ACC112 (cell line): ENCODE measurements around the gene UCN.
"Not testable (repeated sequence)": the region's sequence is repeated elsewhere in the genome, so short reads cannot be mapped to it uniquely, and the experiment has no call there.

Experiments
- H2AFZ ChIP-seq: fragments of 200-600 bp; sonication (generic); one replicate; pipeline ENCODE4 v1.6.0; 2017; ENCODE audit warnings: antibody characterized with exemption, low read length; ENCODE audit not compliant: unreplicated experiment
- H3K27ac ChIP-seq: fragments of 200-600 bp; sonication (generic); 2 replicates; pipeline ENCODE4 v1.5.1; 2014; ENCODE audit warnings: low read depth, mild to moderate bottlenecking, antibody characterized with exemption, low read length, moderate library complexity
- H3K27me3 ChIP-seq: fragments of 200-600 bp; sonication (generic); 2 replicates; pipeline ENCODE4 v1.6.1; 2014; ENCODE audit warnings: mild to moderate bottlenecking, antibody characterized with exemption, low read length, moderate library complexity, mixed read lengths; ENCODE audit not compliant: insufficient read depth
- H3K36me3 ChIP-seq: fragments of 200-600 bp; sonication (generic); 2 replicates; pipeline ENCODE4 v1.6.1; 2016; ENCODE audit warnings: mild to moderate bottlenecking, antibody characterized with exemption, low read length, moderate library complexity, mixed read lengths; ENCODE audit not compliant: insufficient read depth
- H3K4me1 ChIP-seq: fragments of 200-600 bp; sonication (generic); one replicate; pipeline ENCODE4 v1.6.1; 2016; ENCODE audit warnings: low read length, mixed read lengths; ENCODE audit not compliant: insufficient read depth, unreplicated experiment, control insufficient read depth
- H3K4me3 ChIP-seq: fragments of 200-600 bp; sonication (generic); 2 replicates; pipeline ENCODE4 v1.5.1; 2014; ENCODE audit warnings: mild to moderate bottlenecking, low read depth, low read length
- H3K79me2 ChIP-seq: fragments of 200-600 bp; sonication (generic); one replicate; pipeline ENCODE4 v1.6.0; 2016; ENCODE audit warnings: low read length; ENCODE audit not compliant: control insufficient read depth, unreplicated experiment, insufficient read depth

The UCN gene

DNA sequence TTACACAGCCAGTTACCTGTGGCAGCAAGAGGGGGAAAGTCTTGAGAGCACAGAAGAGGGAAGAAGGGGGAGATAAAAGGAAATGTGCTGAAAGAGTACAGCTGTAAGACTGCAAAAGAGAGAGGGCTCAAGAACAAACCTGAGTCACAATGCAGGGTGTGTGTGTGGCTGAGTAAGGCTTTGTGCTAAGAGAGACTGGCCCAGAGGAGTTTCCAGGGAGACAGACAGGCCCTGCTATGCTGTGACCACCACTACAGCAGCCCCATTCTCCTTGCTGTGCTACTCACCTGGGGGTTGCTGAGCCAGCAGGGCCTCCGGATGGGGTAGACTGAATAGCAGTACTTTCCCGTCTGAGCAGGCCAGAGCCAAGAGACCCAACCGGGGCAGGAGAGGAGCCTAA is 27.1 kb upstream of the UCN start:
- peaks cover 13% of the 10 kb centered on the region; the same call in 1 of the 2 replicates for H3K36me3 ChIP-seq
- no peaks in the 10 kb centered on the region for H3K4me1 ChIP-seq
- H3K27me3 ChIP-seq: no peaks in the 10 kb centered on the region
- H2AFZ ChIP-seq: no peak overlapping the region
- no peak overlapping the region for H3K27ac ChIP-seq
- no peak overlapping the region for H3K4me3 ChIP-seq
- H3K79me2 ChIP-seq: no peaks in the 10 kb centered on the region

DNA sequence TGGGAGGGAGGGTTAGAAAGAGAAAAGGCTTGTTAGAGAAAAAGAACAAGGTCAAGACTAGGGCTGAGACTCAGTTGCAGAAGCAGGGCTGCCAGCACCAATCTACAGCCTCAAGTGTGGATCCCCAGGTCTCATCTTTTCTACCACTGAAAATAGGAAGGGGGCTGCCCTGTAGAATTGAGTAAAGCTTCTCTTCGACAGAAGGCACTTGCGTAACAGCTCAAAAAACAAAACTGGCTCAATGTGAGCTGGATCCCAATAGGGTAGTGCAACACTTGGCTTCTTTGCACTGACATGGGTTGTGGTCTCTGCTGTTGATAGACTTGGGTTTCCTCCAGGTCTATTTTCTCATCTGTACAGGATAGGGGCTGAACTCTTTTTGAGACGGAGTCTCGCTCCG is 16.5 kb upstream of the UCN start:
- Histone ChIP-seq H3K27ac (no peak overlapping the region), H3K27me3 (no peaks in the 10 kb centered on the region), H3K4me3 (no peak overlapping the region), H3K4me1 (peaks cover 18% of the 10 kb centered on the region), H3K79me2 (peaks cover 15% of the 10 kb centered on the region), H3K36me3 (peaks cover 5% of the 10 kb centered on the region; the same call in 1 of the 2 replicates), H2AFZ (no peak overlapping the region)

- H3K4me3 ChIP-seq: peak overlapping the region; percentile 99
- H3K27me3 ChIP-seq: no peaks in the 10 kb centered on the region
- peak overlapping the region; percentile 94 for H2AFZ ChIP-seq
- peak overlapping the region; percentile 95 for H3K27ac ChIP-seq
- no peaks in the 10 kb centered on the region for H3K36me3 ChIP-seq
- H3K79me2 ChIP-seq: peaks cover 22% of the 10 kb centered on the region
- H3K4me1 ChIP-seq: peaks cover 18% of the 10 kb centered on the region
Observed at GRCh38 chr2:27323596-27324285, 15.5 kb upstream of the UCN start.

- Histone ChIP-seq H2AFZ (peak within 1 kb of the TSS; percentile 94), H3K27ac (peak within 1 kb of the TSS; percentile 95), H3K4me1 (peaks cover 18% of the 10 kb centered on the region)
Observed at GRCh38 chr2:27322766-27323595, 14.7 kb upstream of the UCN start, which contains the start of gene MPV17. Gene MPV17 (minus strand): TSS chr2:27323097. CDS start chr2:27322517, 580 bp downstream.

GRCh38 chr2:27322301-27322765 is 14.1 kb upstream of the UCN start:
- Histone ChIP-seq H3K4me3 (peak overlapping the region; percentile 99), H2AFZ (peak overlapping the region; percentile 83), H3K27ac (peak overlapping the region; percentile 95), H3K36me3 (no peaks in the 10 kb centered on the region), H3K27me3 (no peaks in the 10 kb centered on the region), H3K4me1 (peaks cover 18% of the 10 kb centered on the region), H3K79me2 (peaks cover 22% of the 10 kb centered on the region)

More at GRCh38 chr2:27322766-27323595, 14.7 kb upstream of the UCN start, which contains the start of gene MPV17:
- Histone ChIP-seq H3K4me3 (peak within 1 kb of the TSS; percentile 99), H3K27me3 (no peaks in the 10 kb centered on the region), H3K79me2 (peaks cover 22% of the 10 kb centered on the region), H3K36me3 (no peaks in the 10 kb centered on the region)

- H2AFZ ChIP-seq: no peak overlapping the region
- H3K27ac ChIP-seq: peak overlapping the region; percentile 95
- H3K27me3 ChIP-seq: no peaks in the 10 kb centered on the region
Observed at GRCh38 chr2:27320958-27321543, 12.8 kb upstream of the UCN start.

GRCh38 chr2:27319839-27320238 is 11.6 kb upstream of the UCN start:
- Histone ChIP-seq H3K4me1 (peaks cover 18% of the 10 kb centered on the region), H3K79me2 (peaks cover 22% of the 10 kb centered on the region)
- H3K36me3 ChIP-seq, H2AFZ ChIP-seq, H3K4me3 ChIP-seq, H3K27me3 ChIP-seq, H3K27ac ChIP-seq: not testable (repeated sequence)

More at GRCh38 chr2:27320958-27321543, 12.8 kb upstream of the UCN start:
- no peaks in the 10 kb centered on the region for H3K36me3 ChIP-seq
- peaks cover 18% of the 10 kb centered on the region for H3K4me1 ChIP-seq
- peak overlapping the region; percentile 99 for H3K4me3 ChIP-seq
- H3K79me2 ChIP-seq: peaks cover 22% of the 10 kb centered on the region

DNA sequence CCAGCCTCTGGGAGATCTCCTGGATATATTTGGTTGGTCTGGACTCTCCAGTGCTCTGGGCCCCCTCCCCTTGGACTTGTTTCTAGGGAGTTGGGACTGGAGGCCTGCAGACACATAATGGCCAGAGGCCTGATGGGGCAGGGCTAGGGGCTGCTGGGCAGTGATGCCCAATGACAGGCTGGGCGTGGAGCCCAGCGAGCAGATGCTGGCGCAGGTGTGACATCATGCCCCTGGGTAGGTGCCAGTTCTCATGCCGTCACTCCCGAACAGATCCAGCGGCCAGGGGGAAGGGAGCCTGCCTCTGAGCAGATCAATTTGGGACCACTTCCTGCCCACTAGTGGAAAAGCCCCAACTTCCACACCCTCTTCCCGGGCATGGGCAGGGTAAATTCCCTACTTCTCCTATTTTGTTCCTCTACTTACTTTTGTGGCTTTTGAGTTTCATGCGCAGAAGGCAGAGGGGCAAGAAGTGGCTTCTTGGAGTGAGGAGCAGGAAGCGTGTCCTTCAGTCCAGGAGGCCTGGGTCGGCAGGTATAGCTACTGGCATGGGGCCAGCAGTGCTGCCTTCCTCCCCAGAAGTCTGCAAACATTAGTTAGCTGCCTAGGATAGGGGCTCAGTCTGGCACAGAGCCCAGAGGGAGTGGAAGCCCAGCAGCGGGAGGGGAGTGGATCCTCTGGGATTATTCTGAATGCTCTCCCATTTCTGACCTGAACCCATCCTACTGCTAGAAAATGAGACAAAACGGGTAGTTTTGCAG is 8.6 kb upstream of the UCN start:
- Histone ChIP-seq H3K79me2 (peaks cover 13% of the 10 kb centered on the region), H2AFZ (no peak overlapping the region), H3K27ac (no peak overlapping the region), H3K36me3 (no peaks in the 10 kb centered on the region), H3K27me3 (no peaks in the 10 kb centered on the region), H3K4me1 (peaks cover 14% of the 10 kb centered on the region), H3K4me3 (no peak overlapping the region)

GRCh38 chr2:27315122-27315521 is 6.9 kb upstream of the UCN start:
- Histone ChIP-seq H3K4me3 (no peak overlapping the region), H3K4me1 (no peaks in the 10 kb centered on the region), H3K79me2 (peaks cover 7% of the 10 kb centered on the region)

GRCh38 chr2:27314709-27315108 is 6.5 kb upstream of the UCN start:
- peaks cover under 1% of the 10 kb centered on the region; the same call in 1 of the 2 replicates for H3K36me3 ChIP-seq
- no peak overlapping the region for H3K4me3 ChIP-seq

More at GRCh38 chr2:27315122-27315521, 6.9 kb upstream of the UCN start:
- H3K27ac ChIP-seq: no peak overlapping the region
- no peaks in the 10 kb centered on the region for H3K27me3 ChIP-seq
- H2AFZ ChIP-seq: no peak overlapping the region
- H3K36me3 ChIP-seq: no peaks in the 10 kb centered on the region

More at GRCh38 chr2:27314709-27315108, 6.5 kb upstream of the UCN start:
- Histone ChIP-seq H3K4me1 (no peaks in the 10 kb centered on the region), H3K79me2 (peaks cover 7% of the 10 kb centered on the region), H3K27me3 (no peaks in the 10 kb centered on the region), H3K27ac (no peak overlapping the region), H2AFZ (no peak overlapping the region)
